Mammary epithelial cell (primary cell): Measurements from ENCODE around the gene ZNF444.

ENCODE experiments used
- CTCF ChIP-seq, 2 donors: IDR thresholded peaks in 1 of 2; conservative IDR thresholded peaks in 1 of 2; 2 replicates each; pipeline ENCODE4 v1.5.1; 2011 to 2012; ENCODE audit warnings: inconsistent platforms in 2 of 2, low read length in 2 of 2, mild to moderate bottlenecking in 2 of 2, control low read depth in 1 of 2, low read depth in 1 of 2; ENCODE audit not compliant: insufficient read depth in 1 of 2; ENCODE audit errors: extremely low read depth in 1 of 2
- EZH2 ChIP-seq: IDR thresholded peaks from 2 replicates; pipeline ENCODE4 v1.6.1; 2012; ENCODE audit warnings: low read length, inconsistent platforms, borderline replicate concordance

- TF ChIP-seq CTCF (conservative IDR thresholded peaks at IDR 0.05 in 1 of 2, IDR thresholded peaks at IDR 0.05 in 1 of 2; ENCODE audit: extremely low read depth in 1 of 2, insufficient read depth in 1 of 2, low read depth in 1 of 2, low read length in 2 of 2) (no peak), EZH2 (no peak)
Observed at GRCh38 chr19:56161534-56161933, 20.4 kb downstream of the ZNF444 start.
